ENCODE data around the gene SLC39A11.

DNA sequence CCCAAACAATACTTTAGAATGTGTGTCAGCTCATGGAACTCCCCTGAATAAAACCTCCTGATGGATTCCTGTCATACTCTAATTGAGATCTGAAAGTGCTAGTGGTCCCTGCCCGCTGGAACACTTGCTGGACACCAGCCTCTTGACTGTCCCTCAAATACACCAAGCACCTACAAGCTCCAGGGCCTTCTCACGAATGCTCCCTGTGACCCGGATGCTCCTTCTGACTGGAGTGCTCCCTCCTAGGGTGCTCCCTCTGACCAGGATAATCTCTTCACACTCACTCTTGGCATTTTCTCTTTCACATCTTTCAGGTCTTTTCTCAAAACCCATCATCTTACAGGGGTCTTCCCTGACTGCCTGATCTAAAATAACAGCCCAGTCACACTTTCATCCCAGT, 205.9 kb downstream of the SLC39A11 start:
- TF ChIP-seq YY1 (IDR thresholded peaks at IDR 0.05; ENCODE audit: low read depth) (no peak), RAD21 (IDR thresholded peaks at IDR 0.05; ENCODE audit: low read length) (no peak), SIN3A (IDR thresholded peaks at IDR 0.05; ENCODE audit: borderline replicate concordance, low read depth, low read length) (no peak), EP300 (IDR thresholded peaks at IDR 0.05; ENCODE audit: borderline replicate concordance in 1 of 2, low read depth in 1 of 2, low read length in 1 of 2) (no peak), MXI1 (IDR thresholded peaks at IDR 0.05; ENCODE audit: low read depth, low read length) (no peak), FOXM1 (IDR thresholded peaks at IDR 0.05; ENCODE audit: low read depth) (no peak), TAF1 (IDR thresholded peaks at IDR 0.05; ENCODE audit: borderline replicate concordance, low read depth, low read length) (no peak), EZH2phosphoT487 (IDR thresholded peaks at IDR 0.05; ENCODE audit: borderline replicate concordance, low read depth) (no peak)
- TF ChIP-seq, protein P1, sequence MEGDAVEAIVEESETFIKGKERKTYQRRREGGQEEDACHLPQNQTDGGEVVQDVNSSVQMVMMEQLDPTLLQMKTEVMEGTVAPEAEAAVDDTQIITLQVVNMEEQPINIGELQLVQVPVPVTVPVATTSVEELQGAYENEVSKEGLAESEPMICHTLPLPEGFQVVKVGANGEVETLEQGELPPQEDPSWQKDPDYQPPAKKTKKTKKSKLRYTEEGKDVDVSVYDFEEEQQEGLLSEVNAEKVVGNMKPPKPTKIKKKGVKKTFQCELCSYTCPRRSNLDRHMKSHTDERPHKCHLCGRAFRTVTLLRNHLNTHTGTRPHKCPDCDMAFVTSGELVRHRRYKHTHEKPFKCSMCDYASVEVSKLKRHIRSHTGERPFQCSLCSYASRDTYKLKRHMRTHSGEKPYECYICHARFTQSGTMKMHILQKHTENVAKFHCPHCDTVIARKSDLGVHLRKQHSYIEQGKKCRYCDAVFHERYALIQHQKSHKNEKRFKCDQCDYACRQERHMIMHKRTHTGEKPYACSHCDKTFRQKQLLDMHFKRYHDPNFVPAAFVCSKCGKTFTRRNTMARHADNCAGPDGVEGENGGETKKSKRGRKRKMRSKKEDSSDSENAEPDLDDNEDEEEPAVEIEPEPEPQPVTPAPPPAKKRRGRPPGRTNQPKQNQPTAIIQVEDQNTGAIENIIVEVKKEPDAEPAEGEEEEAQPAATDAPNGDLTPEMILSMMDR (IDR thresholded peaks at IDR 0.05): no peak
- TF ChIP-seq, protein P2, sequence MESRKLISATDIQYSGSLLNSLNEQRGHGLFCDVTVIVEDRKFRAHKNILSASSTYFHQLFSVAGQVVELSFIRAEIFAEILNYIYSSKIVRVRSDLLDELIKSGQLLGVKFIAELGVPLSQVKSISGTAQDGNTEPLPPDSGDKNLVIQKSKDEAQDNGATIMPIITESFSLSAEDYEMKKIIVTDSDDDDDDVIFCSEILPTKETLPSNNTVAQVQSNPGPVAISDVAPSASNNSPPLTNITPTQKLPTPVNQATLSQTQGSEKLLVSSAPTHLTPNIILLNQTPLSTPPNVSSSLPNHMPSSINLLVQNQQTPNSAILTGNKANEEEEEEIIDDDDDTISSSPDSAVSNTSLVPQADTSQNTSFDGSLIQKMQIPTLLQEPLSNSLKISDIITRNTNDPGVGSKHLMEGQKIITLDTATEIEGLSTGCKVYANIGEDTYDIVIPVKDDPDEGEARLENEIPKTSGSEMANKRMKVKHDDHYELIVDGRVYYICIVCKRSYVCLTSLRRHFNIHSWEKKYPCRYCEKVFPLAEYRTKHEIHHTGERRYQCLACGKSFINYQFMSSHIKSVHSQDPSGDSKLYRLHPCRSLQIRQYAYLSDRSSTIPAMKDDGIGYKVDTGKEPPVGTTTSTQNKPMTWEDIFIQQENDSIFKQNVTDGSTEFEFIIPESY (IDR thresholded peaks at IDR 0.05; ENCODE audit: borderline replicate concordance, low read depth): no peak
- TF ChIP-seq, protein P3, sequence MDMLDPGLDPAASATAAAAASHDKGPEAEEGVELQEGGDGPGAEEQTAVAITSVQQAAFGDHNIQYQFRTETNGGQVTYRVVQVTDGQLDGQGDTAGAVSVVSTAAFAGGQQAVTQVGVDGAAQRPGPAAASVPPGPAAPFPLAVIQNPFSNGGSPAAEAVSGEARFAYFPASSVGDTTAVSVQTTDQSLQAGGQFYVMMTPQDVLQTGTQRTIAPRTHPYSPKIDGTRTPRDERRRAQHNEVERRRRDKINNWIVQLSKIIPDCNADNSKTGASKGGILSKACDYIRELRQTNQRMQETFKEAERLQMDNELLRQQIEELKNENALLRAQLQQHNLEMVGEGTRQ (IDR thresholded peaks at IDR 0.05; ENCODE audit: borderline replicate concordance, low read depth, low read length): no peak
- TF ChIP-seq, protein P4, sequence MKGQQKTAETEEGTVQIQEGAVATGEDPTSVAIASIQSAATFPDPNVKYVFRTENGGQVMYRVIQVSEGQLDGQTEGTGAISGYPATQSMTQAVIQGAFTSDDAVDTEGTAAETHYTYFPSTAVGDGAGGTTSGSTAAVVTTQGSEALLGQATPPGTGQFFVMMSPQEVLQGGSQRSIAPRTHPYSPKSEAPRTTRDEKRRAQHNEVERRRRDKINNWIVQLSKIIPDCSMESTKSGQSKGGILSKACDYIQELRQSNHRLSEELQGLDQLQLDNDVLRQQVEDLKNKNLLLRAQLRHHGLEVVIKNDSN (IDR thresholded peaks at IDR 0.05; ENCODE audit: borderline replicate concordance, low read depth): no peak
